Stimulated activated CD4-positive, alpha-beta T cell treated with anti-CD3 and anti-CD28 coated beads, TNF-alpha, amount 100 ng/mL, for 24 hours (primary cell): Measurements from ENCODE around the gene COL4A3.
"Not testable (repeated sequence)": the region's sequence is repeated elsewhere in the genome, so short reads cannot be mapped to it uniquely, and the experiment has no call there.

Experiments used
- DNase-seq, 3 experiments: peaks; one replicate each; pipeline ENCODE4 v3.0.0-alpha.2; 2020; ENCODE audit warnings: low read depth in 3 of 3

Gene COL4A3

DNA sequence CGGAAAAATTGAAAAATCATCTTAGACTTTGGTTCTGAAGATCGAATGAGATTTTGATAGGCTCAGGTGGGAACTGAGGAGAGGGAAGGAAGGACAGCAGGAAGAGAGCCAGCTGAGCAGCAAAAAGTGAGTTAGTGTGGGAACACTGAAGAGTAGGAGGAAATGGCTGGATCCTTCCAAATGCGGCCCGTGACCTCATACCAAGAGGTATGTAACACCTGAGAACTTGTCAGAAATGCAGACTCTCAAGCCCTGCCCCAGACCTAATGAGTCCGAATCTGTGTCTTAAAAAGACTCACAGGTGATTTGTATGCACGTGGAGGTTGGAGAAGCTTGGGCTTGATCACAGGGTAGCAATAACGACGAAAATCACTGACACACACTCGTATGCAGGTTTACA is 42.0 kb downstream of the COL4A3 start:
- DNase-seq: no peak

DNA sequence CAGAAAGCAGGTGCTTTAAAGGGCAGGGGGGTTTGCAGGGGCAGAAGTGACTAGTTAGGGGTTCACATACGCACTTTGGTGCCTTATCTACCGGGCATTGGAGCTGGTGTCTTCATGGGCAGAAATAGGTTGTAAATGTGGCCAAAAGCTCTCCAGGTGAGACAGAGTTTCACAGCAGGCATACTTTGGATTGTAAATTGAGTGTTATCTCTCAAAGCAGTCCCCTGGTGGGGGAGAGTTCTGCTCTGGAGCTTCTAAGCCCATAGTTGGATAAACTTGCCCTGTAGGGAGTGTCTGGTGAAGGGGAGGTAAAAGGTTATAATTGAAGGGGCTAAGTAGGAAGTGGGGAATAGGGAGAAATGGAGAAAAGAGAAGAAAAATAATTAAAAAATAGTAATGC is 43.1 kb downstream of the COL4A3 start:
- no peak for DNase-seq

GRCh38 chr2:227214622-227215041 is 50.2 kb downstream of the COL4A3 start:
- DNase-seq: no peak

DNA sequence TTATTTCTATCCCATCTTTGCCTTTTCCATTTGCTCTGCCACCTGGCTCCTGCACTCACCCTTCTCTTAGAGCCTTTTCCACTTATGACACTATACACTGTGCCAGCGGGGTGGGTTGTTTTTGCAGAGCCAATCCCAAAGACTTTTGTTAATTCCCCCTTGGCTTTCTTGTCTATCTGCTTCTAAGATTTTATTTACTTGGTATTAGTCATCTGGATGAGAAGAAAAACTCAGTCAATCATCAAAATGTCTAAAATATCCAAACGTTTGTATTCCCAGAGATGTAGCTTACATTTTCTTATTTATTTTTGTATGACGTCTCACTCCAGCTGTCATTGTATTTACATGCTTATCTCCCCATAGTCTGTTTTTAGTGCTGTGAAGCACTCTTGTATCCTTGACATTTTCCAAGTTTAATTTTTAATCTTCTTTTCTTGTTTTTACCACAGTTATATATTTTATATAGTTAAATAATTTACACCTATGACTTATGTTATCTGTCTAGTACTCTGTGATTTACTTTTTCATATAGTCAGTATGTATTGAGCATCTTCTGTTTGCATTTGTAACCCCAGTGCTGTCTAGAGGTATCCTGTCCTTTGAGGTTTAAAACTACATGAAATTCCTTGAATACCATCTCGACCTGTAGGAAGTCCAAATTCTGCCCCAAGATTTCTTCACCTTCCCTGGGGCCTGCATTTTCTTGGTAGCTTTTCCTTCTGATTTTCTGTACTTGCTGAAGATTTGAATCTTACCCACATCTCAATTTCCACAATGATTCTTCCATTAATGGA is 55.1 kb downstream of the COL4A3 start:
- DNase-seq: no peak

DNA sequence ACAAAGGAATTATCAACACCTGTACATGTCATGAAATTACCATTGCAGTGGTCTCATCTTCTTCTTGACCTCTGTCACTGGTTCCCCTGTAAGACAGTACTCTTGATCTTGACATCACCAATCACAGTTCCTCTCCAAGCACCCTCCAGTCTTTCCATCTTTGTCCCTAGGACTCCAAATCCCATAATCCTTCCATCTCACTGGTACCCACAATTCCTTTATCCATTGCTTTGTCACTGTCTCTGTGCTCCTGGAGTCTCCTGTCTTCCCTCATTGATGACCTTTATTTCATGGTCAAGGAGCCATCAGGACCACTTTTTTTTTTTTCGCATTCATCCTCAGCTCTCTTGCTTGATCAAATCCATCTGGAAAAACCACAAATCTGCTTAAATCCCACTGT is 56.7 kb downstream of the COL4A3 start:
- no peak for DNase-seq

DNA sequence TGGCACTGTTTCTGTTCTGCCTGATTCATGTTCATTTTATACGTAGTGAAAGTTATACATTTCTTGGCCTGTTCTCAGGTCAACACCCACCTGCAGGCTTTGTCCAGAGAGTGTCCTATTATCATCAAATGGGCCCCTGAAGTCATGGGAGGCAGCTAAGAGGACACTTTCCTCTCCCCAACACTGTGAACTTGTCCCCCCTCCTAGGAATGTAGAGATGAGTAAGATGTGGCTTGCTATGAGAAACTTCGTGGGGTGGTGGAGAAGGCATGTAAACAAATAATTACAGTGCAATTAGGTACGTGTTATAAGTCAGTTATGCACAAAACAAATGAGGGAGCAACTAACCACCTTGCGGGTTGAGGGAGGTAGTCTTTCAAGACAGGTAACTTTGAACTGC is 57.9 kb downstream of the COL4A3 start:
- DNase-seq: no peak

- DNase-seq: not testable (repeated sequence)
Measured at GRCh38 chr2:227225641-227226040, 61.2 kb downstream of the COL4A3 start.

GRCh38 chr2:227228061-227228667 is 63.7 kb downstream of the COL4A3 start:
- no peak for DNase-seq

DNA sequence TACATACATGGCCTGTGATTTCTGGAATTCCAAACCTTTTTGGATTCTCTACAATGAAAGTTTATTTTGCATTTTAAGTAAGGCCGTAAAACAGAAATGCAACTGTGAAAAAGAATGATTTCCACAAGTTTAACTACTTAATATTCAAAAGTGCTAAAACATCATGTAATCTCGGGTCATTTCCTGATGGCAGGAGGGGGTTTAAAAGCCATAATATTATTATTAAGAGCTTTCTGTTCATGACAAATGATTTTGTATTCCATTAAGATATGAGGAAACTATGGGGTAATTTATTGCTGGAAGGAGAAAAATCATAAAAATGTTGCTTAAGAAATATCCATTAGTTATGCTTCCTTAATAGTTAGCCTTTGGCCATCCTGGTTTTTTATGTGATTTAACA is 65.7 kb downstream of the COL4A3 start:
- DNase-seq: no peak

- DNase-seq: no peak
Measured at GRCh38 chr2:227234429-227234828, 70.0 kb downstream of the COL4A3 start.

DNA sequence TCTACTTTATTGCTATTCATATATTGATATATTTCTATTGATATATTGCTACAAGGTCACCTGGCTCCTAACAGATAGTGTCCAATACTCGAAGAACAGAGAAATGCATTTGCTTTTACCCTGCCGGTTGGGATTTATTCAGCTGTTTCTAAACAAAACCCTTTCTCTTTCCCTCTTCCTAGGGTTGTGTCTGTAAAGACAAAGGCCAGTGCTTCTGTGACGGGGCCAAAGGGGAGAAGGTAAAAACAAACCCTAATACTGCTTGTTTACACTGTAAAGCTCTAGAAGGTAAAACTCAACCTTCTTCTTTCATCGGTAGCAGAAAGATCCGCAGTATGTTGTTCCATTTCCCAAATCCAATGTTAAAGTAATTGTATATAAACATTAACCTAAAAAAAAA is 73.4 kb downstream of the COL4A3 start:
- DNase-seq: no peak

GRCh38 chr2:227238238-227239237 is 74.1 kb downstream of the COL4A3 start:
- peak; percentile 25 to 60 (median 34) for DNase-seq

GRCh38 chr2:227241005-227241404 is 76.6 kb downstream of the COL4A3 start:
- DNase-seq: no peak

DNA sequence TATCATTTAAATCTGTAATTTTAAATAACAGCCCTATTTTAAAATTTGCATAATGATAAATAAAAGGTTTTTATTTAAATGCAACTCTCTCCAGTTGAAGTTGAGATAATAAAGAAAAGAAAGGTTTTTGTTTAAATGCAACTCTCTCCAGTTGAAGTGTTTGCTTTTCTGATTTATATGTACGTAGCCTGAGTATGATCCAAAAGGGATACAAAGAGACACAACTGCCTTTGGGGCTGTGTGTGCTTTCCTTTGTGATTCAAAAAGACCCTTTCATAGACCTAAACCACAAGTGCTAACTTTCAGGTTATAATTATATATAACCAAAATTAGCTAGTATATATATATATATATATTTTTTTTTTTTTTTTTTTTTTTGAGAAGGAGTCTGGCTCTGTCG is 84.5 kb downstream of the COL4A3 start:
- DNase-seq: no peak

GRCh38 chr2:227252831-227253230 is 88.4 kb downstream of the COL4A3 start:
- DNase-seq: no peak

DNA sequence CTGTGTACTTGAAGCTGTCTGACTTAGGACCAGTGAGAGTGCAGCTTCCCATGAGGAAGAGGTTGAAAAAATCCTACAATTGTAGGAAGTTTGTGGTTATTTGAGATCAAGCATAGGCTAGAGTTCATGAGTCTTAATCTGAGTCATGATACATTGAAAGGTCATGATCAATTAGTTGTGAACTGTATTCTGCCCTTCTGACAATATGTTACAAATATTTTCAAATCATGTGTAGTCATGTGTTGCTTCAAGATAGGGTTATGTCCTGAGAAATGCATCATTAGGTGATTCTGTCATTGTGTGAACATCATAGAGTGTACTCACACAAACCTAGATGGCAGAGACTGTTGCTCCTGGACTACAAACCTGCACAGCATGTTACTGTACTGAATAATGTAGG is 92.2 kb downstream of the COL4A3 start:
- no peak for DNase-seq

- no peak for DNase-seq
Measured at GRCh38 chr2:227257820-227258219, 93.4 kb downstream of the COL4A3 start.

GRCh38 chr2:227260041-227260440 is 95.6 kb downstream of the COL4A3 start:
- no peak for DNase-seq

DNA sequence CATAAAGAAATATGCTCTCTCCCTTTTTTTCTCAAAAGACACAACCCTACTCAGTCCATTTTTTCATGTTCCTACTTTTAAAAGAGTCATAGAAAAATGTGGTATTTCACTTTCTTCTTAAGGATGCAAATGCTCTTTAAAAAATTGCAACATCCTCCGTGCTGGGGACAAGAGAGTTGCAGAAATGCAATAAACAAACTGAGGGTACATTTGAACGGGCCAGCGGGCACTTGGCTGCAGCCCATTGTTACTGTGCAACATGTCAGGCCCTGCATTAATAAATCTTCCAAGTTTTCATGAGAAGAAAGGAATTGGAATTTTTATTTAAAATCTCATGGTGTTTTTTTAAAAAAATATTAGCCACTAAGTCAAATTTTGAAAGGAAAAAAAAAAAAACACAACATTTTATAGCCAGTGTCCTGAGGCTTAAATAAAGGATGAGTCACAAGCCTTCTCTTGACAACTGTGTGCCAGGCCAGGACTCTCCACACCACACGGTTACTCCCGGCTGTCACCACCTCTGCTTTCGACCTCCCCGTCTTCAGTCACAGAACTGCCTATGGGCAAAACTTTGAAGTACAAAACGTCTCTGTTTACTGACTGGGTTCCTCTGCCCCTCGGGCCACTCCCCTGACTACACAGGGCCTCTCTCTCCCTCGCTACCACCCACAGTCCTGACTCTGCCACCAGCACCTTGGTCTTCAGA is 103.1 kb downstream of the COL4A3 start:
- no peak for DNase-seq

DNA sequence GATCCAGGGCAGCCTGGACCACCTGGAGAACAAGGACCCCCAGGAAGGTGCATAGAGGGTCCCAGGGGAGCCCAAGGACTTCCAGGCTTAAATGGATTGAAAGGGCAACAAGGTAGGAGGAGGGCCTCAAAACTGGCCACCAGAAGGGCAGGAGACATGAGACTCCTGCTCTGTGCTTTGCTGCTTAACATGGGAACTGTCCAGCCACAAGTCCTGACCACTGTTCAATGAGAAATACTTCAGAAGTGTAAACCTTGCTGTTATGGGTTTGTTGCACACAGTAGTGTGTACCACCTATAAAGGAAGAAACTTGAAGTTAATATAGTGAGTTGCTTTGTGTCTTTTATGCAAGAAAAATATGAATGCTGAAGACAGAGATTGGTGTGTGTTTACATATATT is 116.5 kb downstream of the COL4A3 start:
- no peak for DNase-seq

DNA sequence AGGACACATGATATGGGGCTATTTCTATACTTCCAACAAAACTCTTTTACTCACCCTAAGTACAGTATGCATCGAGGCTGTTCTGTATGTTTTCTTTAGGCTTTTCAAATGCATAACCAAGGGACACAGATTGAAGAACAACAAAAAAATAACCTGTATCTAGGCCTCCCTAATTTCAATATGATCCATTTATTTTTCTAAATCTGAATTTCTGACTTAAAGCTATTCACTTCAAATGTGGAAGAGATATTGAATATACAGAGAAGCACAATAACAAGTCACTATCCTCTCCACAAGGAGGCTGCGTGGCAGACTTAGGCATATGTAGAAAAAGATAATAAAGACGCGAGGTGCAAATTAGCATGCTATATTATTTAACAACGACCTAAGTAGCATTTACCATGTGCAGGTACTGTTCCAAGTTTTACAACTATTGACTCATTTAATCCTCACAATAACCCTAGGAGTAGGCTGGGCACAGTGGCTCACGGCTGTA is 121.4 kb downstream of the COL4A3 start:
- no peak for DNase-seq
